Smooth muscle cell of the pulmonary artery (primary cell): Measurements from ENCODE around the gene TLE7. TPM values are rescaled to one million over a fixed set of nuclear protein-coding genes. Genes with fewer than 3 reads are reported as not detected.

Experiments
- total RNA-seq: library from RNA; depleted of rRNA; stranded (reverse); fragments of >200 nt; gene quantifications from 2 replicates; pipeline ENCODE4 v1.2.3, GENCODE V29; 2014

TLE7 gene
- total RNA-seq = not detected in 2 replicates

GRCh38 chr16:71442051-71442440, at the start of gene TLE7:
Gene TLE7, minus strand, starts transcription at chr16:71442054. Its CDS starts 8,730 bp downstream, at chr16:71433324.

GRCh38 chr16:71489122-71489521, 47.3 kb upstream of the TLE7 start, which contains the start of gene ZNF19:
Gene ZNF19, minus strand, starts transcription at chr16:71489324. Its CDS starts 7,210 bp downstream, at chr16:71482114.

GRCh38 chr16:71461686-71462648, 20.1 kb upstream of the TLE7 start, which contains the start of gene ZNF23:
Gene ZNF23, minus strand, starts transcription at chr16:71462247. Its CDS starts 5,451 bp downstream, at chr16:71456796.

Other genes with a start within 250 kb of the TLE7 start
- gene HYDIN, start 211.3 kb downstream of the TLE7 start, total RNA-seq = 0.23 and 0.46 TPM in 2 replicates
- gene CMTR2, start 152.7 kb downstream of the TLE7 start, total RNA-seq = 19.5 and 21.1 TPM in 2 replicates
- 0.46 and 1.3 TPM in 2 replicates for gene CALB2, start 83.3 kb downstream of the TLE7 start, total RNA-seq
- gene ZNF23, start 20.2 kb upstream of the TLE7 start, total RNA-seq = 8.4 and 10.2 TPM in 2 replicates
- 2.2 and 2.9 TPM in 2 replicates for gene ZNF19, start 47.3 kb upstream of the TLE7 start, total RNA-seq
- 0.07 TPM in 1 of 2 replicates, not detected in the other for gene CHST4, start 84.4 kb upstream of the TLE7 start, total RNA-seq
- not detected in 2 replicates for gene TAT, start 135.0 kb upstream of the TLE7 start, total RNA-seq
- 0.07 TPM in 1 of 2 replicates, not detected in the other for gene MARVELD3, start 184.1 kb upstream of the TLE7 start, total RNA-seq